CD4-positive, alpha-beta T cell treated with Interleukin-17A for 1 hour (primary cell): ENCODE results near the gene FAM204A.

Experiments used
- DNase-seq: peaks from one replicate; pipeline ENCODE4 v3.0.0-alpha.2; 2020

FAM204A gene

DNA sequence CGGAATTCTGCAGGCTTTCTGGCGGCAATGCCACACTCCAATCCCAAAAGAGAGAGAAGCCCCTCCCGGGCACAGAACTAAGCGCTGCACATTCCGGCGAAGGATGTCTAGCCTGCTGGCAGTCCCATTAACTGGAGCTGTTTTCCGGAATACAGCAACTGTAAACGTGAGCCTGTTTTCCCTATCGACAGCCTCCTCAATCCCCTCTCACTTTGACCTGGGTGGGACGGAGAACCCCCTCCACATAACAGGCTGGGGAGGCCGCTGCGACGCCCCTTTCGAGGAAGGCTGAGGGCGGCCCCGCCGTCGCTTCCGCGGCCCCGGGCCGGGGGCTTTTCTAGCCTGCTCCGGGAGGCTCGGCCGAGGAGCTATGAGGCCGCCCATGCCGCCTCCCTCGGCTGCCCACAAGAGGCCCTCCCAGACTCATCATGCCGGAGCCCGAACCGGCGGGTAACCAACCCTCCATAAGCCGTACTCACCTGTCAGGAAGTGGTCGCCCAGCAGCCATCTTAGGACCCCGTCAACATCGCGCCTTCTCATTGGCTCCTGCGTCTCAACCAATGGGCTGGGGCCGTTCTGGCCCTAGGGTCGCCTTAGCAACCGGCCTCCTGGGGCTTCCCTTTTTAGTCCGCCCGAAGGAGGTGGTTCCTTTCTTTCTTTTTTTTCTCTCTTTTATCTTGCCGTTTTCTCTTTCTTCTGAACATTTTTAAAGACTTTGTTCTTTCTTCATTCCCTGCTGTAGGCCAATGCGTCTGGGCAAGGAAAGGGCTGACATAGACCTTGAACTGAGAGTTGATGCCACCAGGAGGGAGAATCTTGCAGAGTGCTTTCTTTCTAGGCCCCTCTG is at the start of gene FAM204A:
Gene FAM204A, minus strand, starts transcription at position 534 of the 847 bp plus-strand sequence. CDS start 5,909 bp downstream, outside the sequence.
- DNase-seq: peak; percentile 98

DNA sequence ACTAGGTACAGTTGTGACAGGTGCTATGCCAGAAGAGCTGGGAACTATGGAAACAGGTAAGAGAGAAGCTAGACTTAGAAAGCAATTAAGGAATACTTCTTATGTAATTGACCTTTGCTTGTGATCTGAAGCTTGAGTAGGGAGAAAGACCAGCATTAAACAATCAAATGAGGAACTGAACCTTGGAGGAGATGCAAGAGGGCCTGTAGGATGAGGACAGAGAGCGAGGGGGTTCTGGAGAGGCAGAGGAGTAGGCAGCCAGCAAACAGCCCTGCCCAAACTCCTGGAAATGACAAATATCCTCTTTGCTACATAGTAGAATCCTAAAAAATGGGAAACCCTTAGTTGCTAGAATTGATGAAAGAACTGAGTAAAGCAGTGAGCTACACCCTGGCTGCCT is 41.6 kb upstream of the FAM204A start:
- no peak for DNase-seq

DNA sequence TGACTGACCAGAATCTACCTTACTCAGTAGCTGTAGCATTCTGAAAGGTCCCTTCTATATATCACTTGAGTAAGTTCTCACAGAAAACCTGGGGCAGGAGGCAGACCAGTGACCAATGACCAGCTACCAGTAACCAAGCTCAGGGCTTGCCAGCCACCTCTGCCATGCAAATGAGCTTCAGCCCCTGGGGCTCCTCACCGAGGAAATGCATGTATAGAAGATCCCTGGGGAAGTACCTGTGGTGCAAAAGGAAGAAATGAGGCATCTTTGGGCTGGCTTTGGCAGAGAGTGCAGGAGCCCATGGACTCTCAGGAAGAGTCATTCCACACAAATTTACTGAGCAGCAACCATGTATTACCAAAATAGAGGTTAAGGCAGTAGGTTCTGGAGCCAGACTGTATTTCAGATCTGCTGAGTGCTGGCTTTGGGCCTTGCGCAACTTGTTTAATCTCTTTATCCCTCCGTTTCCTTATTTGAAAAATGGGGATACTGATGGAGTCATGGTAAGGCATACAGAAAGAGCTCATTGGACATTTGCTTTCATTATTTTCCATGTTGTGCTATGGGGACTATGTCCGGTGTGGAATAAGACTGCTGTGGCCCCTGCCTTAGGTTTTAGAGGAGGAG is 41.1 kb upstream of the FAM204A start:
- no peak for DNase-seq

DNA sequence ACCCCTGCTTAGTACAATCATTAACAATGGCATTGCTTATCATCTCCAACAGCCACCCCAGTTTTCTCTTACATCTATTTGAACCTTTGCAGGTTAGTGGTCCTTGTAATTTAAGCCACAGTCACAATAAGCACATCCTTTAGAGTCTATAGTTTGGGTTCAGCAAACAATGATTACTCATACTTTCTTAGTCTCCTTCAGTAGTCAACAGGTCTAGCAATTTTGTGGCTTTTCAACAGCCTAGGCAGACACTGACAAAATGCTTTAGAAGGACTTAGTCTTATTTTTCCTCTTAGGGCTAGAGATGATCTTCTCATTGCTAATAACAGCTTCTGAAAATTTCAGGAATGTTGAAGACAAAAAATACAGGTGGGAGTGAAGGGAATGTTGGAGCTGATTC is 32.3 kb upstream of the FAM204A start:
- DNase-seq: no peak

DNA sequence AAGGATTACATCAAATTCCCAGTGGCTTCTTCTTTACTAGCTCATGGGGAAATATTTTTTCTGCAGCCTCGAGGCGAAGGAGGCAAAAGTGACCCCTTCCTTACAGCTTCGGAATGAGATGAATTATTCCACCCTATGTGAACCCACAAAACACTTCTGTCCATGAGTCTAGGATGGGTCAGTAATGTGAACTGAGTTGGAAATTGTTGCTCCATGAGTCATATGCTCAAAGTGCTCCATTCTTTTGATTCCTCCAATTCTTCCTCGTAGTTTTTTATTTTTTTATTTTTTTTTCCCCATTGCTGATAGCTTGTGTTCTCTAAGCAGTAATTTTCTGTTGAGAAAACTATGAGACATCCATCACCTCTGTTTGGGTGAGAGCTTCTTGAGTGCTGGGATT is 31.7 kb upstream of the FAM204A start:
- DNase-seq: no peak

DNA sequence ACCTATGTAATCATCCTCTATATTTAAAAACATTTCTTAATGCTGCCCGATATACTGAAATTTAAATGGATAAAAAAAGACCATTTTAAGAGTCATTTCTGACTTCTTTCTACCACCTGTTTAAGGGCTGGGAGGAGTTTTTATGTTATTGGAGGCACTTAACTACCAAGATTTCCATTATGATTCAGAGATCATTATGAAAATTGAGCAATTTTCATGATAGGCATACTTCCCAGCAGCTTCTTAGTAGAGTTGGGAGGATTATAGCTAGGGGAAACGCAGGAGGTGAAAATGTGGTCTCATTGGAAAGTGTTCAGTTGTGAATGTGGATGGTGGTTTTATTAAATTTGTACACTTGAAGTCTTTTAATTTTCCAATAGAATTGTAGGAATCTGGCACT is 28.4 kb upstream of the FAM204A start:
- no peak for DNase-seq

DNA sequence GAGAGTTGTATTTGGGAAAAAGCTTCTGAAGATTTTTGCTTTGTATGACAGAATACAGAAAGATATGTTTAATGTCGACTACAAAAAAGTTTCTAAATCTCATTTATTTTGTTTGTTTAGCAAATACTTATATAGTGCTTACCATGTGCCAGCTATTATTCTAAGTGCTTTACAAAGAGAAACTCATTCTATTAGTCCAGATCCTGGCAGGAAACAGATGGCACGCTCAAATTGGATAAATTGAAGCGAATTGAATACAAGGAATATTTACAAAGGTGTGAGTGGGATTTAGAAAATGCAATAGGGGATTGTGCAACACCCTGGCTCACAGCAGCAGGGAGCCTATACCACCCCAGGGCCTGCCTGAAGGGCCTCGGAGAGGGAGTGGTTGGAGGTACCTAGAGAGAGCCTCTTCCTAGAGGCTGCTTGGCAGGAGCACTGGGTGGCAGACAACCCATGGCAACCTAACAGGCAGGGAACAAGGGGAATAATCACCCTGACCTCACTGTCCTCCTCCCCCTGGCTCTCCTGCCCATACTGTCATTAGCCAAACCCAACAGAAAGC is 27.6 kb upstream of the FAM204A start:
- DNase-seq: no peak

DNA sequence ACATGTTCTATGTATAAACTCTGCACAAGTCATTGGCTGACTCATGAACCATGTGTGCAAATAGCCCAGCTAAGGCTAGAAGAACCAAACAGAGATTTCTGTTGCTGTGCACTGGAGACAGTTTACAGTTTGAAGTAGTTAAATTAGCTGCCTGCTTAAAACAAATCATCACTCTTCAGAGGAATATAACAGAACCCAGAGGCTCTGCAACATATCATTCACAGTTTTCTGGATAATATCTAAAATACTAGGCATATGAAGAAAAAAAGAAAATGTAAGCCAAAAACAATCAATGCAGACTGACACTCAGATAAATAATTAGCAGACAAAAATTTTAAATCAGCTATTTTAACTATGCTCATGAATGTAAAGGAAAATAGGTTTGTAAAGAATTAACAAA is 23.6 kb upstream of the FAM204A start:
- DNase-seq: no peak

DNA sequence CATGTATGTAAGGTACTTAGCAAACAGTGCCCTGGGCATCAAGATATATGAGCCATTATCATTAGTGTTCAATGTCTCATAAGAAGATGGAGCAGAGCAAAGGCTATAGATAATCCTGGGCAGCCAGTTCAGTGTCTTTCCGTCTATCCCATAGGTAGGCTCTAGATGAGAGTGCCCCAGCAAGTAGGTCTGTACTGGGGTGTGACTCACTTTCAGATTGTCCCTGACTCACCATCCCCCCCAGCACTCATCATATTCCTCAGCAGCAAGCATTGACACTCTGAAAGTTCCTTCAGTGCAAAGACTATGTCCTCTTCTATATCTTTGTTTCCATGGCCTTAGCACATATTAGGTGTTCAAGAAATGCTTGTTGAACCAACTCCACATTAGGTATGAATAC is 20.0 kb upstream of the FAM204A start:
- DNase-seq: no peak

DNA sequence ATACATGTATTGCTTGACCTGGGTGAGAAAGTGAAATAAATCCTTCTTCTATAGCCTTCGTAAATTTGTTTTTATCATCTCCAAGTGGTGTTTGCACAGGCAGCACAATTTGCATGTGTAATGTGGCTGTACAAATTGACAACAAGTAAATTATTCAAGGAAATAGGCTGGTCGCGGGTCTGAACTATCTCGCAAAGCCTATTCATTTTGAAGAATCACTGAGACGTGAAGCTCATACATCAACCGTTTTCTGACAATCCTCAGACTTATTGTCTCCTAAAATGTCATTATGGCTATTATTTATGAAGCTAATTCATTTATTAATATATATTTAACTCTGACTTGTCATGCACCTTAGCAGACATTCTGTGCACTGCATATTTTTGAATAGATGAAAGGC is 16.2 kb upstream of the FAM204A start:
- no peak for DNase-seq

DNA sequence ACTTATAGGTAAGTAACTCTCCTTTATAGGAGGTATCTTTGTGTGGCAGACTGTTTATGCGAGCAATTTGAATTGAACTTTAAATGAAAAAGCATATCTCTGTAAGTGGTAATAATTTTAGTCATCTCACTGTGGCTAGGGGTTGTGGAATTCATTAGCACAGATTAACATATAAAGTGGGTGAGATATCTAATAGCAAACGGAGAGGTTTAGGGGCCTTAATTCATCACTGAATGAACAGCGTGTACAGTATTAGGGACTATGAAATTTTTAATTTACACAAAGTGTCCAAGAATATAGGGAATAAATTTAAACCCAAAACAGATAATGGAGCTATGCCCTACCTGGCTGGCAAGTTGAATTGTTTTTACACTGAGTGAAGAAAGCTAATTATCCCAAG is 15.7 kb upstream of the FAM204A start:
- DNase-seq: no peak

DNA sequence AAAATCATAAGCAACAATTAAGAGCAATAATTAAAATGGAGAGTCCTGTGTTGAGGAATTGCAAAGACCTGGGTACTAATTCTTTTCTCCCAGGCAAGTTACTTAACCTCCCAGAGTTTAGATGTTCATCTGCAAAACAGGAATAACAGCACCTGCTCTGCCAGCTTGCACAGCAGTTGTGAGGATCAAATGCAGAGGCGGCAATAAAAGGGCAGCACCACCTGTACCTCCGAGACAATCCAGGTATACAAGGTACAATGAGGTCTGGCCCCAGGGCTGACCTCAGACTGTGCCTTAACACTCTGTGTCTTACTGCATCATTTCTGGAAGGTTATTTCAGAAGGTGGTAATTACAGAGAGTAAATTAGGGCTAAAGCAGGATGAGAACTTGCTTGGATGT is 14.5 kb upstream of the FAM204A start:
- DNase-seq: no peak

DNA sequence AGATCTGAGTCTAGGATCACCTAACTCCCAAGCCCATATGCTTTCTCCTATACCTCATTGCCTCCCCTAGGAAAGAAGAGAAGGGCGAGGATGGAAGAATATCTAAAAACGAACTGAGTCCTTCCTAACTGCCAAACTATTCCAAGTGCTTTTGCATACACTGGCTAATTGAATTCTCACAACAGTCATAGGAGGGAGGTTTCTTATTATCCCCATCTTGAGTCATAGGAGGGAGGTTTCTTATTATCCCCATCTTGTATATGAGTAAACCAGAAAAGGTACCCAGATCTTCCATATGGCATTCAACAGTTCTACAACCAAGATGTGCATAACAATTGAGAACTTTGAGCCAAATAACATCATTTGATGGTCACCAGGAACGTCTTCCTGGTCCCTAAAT is 13.1 kb upstream of the FAM204A start:
- no peak for DNase-seq

DNA sequence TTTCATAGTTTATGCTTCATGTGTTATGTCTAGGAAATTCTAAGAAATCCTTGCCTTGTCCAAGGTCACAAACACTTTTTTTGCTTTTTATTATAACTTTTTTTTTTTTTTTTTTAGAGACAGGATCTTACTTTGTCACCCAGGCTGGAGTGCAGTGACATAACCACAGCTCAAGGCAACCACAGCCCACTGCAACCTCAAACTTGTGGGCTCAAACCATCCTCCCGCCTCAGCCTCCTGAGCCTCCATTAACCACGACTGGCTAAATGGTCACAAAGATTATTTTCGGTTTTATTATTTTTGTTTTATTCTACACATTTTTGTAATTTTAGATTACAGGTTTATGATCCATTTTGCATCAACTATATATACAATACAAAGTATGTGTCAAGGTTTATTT is 7.1 kb upstream of the FAM204A start:
- DNase-seq: peak; percentile 21

DNA sequence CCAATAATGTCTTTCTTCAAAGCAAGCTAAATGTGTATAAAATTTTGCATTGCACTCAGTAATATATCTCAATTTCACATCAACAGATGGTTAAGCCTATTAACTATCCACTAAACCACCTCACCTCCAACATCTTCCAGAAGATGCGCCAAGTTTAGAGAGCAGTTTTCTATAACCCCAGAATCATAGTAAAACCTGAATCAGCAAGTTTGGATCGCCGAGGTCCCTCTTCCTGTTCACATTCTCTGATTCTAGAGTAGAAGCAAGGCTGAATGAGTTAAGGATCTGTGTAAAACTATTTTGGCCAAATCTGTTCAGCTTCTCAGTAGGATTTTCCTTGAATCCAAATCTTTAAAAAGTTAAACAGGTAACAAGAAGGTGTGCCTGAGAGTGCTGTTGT is 1.4 kb upstream of the FAM204A start:
- DNase-seq: no peak

DNA sequence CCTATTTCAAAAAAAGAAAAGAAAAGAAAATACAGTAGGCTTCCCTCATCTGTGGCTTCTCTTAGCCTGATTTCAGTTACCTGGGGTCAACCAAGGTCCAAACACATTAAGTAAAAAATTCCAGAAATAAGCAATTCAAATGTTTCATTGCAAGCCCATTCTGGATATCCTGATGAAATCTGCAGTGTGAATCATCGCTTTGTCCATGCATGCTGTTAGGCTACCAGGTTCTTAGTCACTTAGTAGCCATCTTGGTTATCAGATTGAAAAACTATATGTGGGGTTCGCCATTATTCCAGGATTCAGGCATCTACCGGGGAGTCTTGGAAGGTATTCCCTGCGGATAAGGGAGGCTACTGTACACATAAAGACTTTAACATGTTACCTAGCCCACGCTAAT is 991 bp upstream of the FAM204A start:
- no peak for DNase-seq

DNA sequence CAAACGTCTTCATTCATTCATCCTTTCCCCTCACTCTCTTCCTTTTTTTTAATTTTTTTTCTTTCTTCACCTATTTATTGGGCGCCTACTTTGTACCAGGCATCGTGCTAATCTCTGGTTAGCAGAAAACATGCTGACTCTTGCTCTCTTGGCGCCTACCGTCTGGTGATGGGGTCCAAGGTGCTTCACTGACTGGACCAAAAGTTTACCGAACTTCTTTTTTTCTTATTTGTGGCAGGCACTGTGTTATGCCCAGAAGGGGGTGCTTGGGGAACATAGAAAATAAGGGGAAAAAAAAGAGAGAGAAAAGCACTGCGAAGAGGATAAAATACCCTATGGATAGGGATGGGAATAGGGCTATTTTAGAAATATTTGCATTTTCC is 505 bp upstream of the FAM204A start:
- DNase-seq: no peak

DNA sequence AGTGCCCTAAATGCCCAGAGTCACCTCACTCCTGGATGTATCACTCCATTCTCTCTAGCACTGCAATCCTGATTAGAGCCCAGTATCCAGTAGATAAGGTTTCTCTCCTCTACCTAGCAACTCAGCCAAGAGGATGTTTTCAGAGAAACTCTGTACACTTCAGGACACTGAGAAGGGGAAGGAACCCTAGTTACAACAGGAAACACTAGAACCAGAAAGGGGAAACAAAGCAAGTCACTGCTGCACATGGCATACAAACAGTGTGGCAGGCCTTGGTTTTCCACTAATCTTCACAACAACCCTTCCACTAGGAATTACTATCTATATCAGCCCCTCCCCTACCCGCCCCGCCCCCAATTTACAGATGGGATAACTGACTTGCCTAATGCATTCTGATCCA is 1.6 kb downstream of the FAM204A start:
- peak; percentile 8 for DNase-seq

DNA sequence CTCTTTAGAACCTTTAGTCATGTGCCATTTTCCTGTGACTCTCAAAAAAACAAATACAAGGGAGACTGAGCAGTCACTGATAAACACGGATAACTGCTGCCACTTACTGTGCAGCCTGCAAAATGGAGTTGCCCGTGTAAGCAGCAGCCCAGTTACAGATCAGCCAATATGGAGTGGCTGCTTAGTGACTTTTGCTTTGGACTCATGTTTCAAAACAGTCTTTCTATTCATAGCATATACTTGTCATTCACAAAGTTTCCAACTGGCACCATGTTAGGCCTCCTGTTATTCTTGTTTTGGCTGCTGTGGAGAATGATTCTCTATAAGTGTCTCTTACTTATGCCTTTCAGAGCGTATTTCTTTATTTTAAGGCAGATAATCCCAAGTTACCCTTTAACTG is 3.0 kb downstream of the FAM204A start:
- DNase-seq: no peak

DNA sequence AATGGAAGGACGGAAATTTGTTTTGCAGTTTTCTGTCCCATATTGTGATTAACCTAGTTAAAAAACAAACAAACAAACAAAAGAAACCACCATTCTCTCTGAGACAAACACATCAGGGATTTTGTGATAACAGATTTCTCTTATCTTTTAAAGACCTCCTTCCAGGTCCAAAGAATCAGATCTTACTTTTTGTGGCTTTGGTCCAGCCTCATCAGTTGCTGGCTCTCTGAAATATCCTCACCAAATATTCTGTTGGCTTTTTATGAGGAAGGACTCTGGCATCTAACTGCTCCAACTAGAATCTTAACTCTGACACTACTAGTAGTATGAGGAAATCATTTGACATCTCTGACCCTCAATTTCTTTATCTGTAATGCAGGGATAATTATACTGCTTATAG is 4.8 kb downstream of the FAM204A start:
- no peak for DNase-seq

DNA sequence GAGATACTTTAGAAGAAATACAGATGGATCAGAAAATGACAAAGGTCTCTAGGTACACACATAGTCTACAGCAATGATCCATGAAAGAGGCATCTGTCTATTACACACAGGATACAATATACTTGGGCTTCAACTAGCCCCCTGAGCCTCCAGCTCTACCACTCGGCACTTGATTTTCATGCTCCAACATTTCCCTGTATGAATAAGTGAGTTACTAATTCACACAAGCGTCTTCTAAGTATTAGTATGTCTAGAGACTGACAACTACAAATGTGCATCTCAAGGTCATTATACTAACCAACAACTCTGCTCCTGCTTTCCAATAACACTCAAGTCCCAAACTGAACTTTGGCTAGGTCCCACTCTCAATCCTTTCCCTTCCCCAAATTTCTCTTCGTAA is 8.3 kb downstream of the FAM204A start:
- DNase-seq: no peak

DNA sequence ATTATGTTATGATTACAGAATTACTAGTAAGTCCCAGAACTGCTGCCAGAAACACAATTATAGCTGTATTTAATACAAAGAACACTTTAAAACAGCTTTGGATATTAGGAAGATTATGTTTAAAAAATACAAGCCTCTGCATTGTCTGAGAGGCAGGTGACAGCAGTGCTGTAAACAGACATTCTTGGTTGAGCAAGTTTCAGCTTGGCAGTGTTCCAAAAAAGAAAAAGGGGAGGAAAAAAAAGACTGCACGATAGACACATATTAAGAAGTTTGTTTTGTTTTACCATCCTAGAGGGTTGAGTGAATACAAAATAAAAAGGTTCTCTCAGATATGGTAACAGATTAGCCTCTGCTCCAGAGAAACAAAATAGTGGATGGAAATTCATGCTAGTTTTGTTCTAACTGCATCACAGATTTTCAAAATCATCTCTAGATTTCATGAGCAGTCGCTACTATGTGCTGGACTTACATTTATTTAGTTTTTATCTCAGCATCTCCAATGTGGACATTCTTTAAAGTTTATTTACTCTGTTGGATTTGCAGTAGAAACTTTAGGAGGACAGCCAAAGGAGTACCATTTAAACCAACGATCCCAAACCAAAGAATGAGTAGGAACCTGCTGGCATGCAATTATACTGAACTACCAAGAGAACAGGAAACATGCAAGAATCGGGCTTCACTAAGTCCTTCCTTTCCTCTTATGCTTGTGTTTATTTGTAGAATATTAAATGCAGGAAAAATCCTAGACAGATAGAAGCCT is 9.0 kb downstream of the FAM204A start:
- no peak for DNase-seq

DNA sequence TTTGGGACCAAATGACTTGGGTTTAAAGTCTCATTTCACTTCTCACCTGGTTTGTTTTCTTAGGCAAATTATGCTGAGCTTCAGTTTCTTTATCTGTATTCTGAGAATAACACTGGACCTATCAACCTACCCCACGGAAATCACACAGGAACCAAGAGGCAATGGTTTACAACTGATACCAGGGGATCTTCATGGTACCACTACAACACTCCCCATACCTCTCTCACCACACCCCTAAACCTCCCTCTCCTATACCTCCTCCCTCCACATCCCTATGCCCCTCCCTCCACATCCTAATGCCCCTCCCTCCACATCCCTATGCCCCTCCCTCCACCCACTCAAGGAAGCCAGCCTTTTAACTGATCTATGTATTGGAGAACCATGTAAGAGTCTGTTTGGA is 9.9 kb downstream of the FAM204A start:
- no peak for DNase-seq
